GM13976 (cell line): Measurements from ENCODE around the gene DAPL1.

ENCODE experiments used
- DNase-seq: peaks from one replicate; pipeline ENCODE4 v3.0.0; 2012; ENCODE audit warnings: low spot score
- in situ Hi-C: fragments of 300-500 bp; cut with MboI; formaldehyde crosslinking; loops from one replicate; pipeline ENCODE4 v1.12.0; 2022; ENCODE audit warnings: low sequenced_read_pairs, mixed read lengths, inconsistent platforms; ENCODE audit not compliant: unreplicated experiment
- TF ChIP-seq, protein P1 (sequence below): IDR thresholded peaks from 2 replicates; pipeline ENCODE4 v1.5.1; 2012; ENCODE audit warnings: borderline replicate concordance, mild to moderate bottlenecking; ENCODE audit not compliant: insufficient read depth; ENCODE audit errors: extremely low read depth, missing control alignments, control extremely low read depth

DAPL1 gene

GRCh38 chr2:158823486-158824237 lies 28.5 kb downstream of the DAPL1 start:
- DNase-seq = no peak
- TF ChIP-seq, protein P1, sequence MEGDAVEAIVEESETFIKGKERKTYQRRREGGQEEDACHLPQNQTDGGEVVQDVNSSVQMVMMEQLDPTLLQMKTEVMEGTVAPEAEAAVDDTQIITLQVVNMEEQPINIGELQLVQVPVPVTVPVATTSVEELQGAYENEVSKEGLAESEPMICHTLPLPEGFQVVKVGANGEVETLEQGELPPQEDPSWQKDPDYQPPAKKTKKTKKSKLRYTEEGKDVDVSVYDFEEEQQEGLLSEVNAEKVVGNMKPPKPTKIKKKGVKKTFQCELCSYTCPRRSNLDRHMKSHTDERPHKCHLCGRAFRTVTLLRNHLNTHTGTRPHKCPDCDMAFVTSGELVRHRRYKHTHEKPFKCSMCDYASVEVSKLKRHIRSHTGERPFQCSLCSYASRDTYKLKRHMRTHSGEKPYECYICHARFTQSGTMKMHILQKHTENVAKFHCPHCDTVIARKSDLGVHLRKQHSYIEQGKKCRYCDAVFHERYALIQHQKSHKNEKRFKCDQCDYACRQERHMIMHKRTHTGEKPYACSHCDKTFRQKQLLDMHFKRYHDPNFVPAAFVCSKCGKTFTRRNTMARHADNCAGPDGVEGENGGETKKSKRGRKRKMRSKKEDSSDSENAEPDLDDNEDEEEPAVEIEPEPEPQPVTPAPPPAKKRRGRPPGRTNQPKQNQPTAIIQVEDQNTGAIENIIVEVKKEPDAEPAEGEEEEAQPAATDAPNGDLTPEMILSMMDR = no peak
- in situ Hi-C loops = no loop called here

DNA sequence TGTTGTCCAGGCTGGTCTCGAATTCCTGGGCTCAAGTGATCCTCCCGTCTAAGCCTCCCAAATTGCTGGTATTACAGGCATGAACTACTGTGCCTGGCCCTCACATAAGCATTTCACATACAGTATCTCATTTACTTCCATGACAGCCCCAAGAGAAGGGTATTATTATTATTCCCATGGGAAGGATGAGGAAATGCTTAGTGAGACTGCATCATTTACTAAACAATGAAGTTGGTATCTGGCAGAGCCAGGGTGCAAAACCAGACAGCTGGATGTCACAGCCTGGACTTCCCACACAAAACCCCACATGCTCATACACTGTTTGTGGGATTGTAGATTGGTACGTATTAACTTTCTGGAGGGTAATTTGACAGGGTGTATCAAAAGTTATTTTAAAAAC lies 29.9 kb downstream of the DAPL1 start:
- TF ChIP-seq, protein P1 = no peak
- no peak for DNase-seq
- in situ Hi-C loops = no loop called here

DNA sequence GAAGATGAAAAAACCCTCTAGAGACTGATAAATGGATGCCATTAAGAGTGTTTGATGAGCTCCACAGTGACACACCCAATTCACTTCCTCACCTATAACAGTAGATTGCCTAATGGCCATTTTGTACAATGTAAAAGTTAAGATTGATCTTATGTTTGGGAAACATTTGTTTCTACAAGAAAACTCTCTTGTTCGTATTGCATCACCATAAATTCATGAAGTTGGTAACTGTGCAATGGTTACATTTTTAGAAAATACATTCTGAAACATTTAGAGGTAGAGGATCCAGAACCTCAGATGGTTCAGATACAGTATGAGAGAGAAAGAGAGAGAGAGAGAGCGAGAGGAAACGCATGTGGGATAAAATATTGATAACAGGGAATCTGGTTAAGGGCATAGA lies 31.8 kb downstream of the DAPL1 start:
- in situ Hi-C loops = no loop called here
- DNase-seq = no peak

GRCh38 chr2:158828378-158829164 lies 33.5 kb downstream of the DAPL1 start:
- in situ Hi-C loops = no loop called here
- TF ChIP-seq, protein P1 = no peak
- DNase-seq = no peak

More for the DNA sequence above, 31.8 kb downstream of the DAPL1 start:
- TF ChIP-seq, protein P1 = no peak

DNA sequence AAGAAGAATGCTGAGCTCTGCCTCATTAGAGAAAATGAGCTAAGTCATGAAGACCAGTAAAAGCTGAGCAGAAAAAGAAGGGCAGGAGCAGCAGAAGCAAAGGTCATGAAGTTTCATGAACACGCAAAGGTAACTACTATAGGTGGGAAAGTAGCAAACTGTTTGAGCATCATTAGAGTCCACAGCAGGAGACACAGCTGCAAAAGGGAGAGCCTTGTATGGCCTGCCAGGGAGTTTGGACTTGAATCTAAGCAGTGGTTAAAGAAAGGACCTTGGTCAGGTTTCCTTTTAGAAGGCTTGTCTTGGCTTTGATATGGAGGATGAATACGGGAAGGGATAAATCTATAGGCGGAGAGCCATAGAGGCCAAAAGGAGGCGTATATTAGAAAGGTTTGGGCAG lies 34.0 kb downstream of the DAPL1 start:
- no peak for DNase-seq
- TF ChIP-seq, protein P1 = no peak
- in situ Hi-C loops = no loop called here

DNA sequence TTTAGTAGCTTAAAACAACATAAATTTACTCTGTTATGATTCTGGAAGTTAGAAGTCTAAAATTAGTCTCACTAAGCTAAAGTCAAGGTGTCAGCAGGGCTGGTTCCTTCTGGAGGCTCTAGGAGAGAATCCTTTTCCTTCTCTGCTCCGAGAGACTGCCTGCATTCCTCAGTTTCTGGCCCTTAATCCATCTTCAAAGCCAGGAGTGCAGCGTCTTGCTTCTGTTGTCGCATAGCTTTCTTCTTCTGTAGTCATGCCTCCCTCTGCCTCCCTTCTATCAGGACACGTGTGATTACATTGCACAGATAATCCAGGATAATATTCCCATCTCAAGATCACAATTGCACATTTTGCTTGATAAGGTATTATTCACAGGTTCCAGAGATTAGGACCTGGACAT lies 35.1 kb downstream of the DAPL1 start:
- in situ Hi-C loops = no loop called here
- TF ChIP-seq, protein P1 = no peak
- DNase-seq = no peak
